Spleen (tissue), 11 donors: ENCODE results near the gene BBS7. TPM values are rescaled to one million over a fixed set of nuclear protein-coding genes. Genes with fewer than 3 reads are reported as not detected.

Source experiments
- DNase-seq: peaks from one replicate; pipeline ENCODE4 v3.0.0-alpha.2; 2020
- H3K27ac ChIP-seq, 8 donors: fragments of 200-600 bp; sonication (generic) in 7 of 8; 1 replicate in 4 of 8; 2 replicates in 4 of 8; pipeline versions ENCODE4 v1.5.0 to v1.8.0; 2016 to 2021; ENCODE audit warnings: inconsistent platforms in 4 of 8, mild to moderate bottlenecking in 4 of 8, moderate library complexity in 1 of 8
- H3K27me3 ChIP-seq, 7 donors: fragments of 200-600 bp; sonication (generic) in 6 of 7; replicated peaks in 1 of 7; 1 replicate in 4 of 7; 2 replicates in 3 of 7; pipeline versions ENCODE4 v1.5.0 to v1.8.0; 2016 to 2021; ENCODE audit warnings: inconsistent platforms in 3 of 7, mild to moderate bottlenecking in 1 of 7
- H3K36me3 ChIP-seq, 6 donors: fragments of 200-600 bp; sonication (generic) in 5 of 6; 1 replicate in 4 of 6; 2 replicates in 2 of 6; pipeline versions ENCODE4 v1.5.0 to v1.8.0; 2016 to 2021; ENCODE audit warnings: inconsistent platforms in 2 of 6
- H3K4me1 ChIP-seq, 6 donors: fragments of 200-600 bp; sonication (generic) in 5 of 6; 1 replicate in 3 of 6; 2 replicates in 3 of 6; pipeline versions ENCODE4 v1.5.0 to v1.8.0; 2016 to 2021; ENCODE audit warnings: inconsistent platforms in 3 of 6
- H3K4me3 ChIP-seq, 8 donors: fragments of 200-600 bp; sonication (generic) in 7 of 8; 1 replicate in 4 of 8; 2 replicates in 4 of 8; pipeline versions ENCODE4 v1.5.0 to v1.8.0; 2016 to 2021; ENCODE audit warnings: inconsistent platforms in 4 of 8, mild to moderate bottlenecking in 4 of 8, moderate library complexity in 2 of 8
- H3K9me3 ChIP-seq, 8 donors: fragments of 200-600 bp; sonication (generic) in 7 of 8; 1 replicate in 4 of 8; 2 replicates in 4 of 8; pipeline versions ENCODE4 v1.5.0 to v1.8.0; 2016 to 2021; ENCODE audit warnings: inconsistent platforms in 4 of 8
- POLR2A ChIP-seq, 3 donors: fragments of 450-650 bp; IDR thresholded peaks; one replicate each; pipeline ENCODE4 v1.5.1; 2017; ENCODE audit warnings: antibody characterized with exemption in 3 of 3, mild to moderate bottlenecking in 1 of 3
- POLR2AphosphoS5 ChIP-seq, 3 donors: sonication (generic); formaldehyde crosslinking; IDR thresholded peaks; one replicate each; pipeline ENCODE4 v1.5.1; 2017; ENCODE audit warnings: antibody characterized with exemption in 3 of 3
- WGBS, 5 donors: extraction: QIAGEN DNeasy Blood & Tissue Kit in 3 of 5; methylation state at CpG; one replicate each; pipeline versions ENCODE4 v1.1.5 to v1.1.7; 2013 to 2018; 5-methylcytosine and 5-hydroxymethylcytosine counted together
- intact Hi-C: fragments of 100-400 bp; cut with DNase I; formaldehyde crosslinking; loops from one replicate; pipeline ENCODE4 v1.15.0; 2023; ENCODE audit warnings: low total_unique reads
- polyA plus RNA-seq, 3 donors: library from polyadenylated mRNA; stranded (reverse); fragments of 200-250 nt; gene quantifications; one replicate each; pipeline ENCODE4 v1.2.1, GENCODE V29; 2013
- total RNA-seq, 7 donors: library from RNA; depleted of rRNA in 3 of 7; stranded (reverse); fragments of >200 nt in 3 of 7; fragmentation: NEBNext Ultra II Directional in 4 of 7; extraction: Animal tissue kit (Norgen Biotek cat#: 25700) in 4 of 7; gene quantifications; one replicate each; pipeline versions ENCODE4 v1.1.0 to v1.2.1, GENCODE V29; 2016 to 2021
- TF ChIP-seq, protein P1 (sequence below), 11 experiments: fragments of 200-600 bp in 7 of 11; fragments of 450-650 bp in 4 of 11; sonication (generic) in 4 of 11; IDR thresholded peaks in 8 of 11; conservative IDR thresholded peaks in 3 of 11; 1 replicate in 7 of 11; 2 replicates in 4 of 11; pipeline versions ENCODE4 v1.4.0 to v1.8.0; 2016 to 2021; ENCODE audit warnings: antibody characterized with exemption in 11 of 11, inconsistent platforms in 4 of 11, mild to moderate bottlenecking in 1 of 11
- donor health status: healthy with polysubstance abuse.
- donor health status: DM: no; HTN: no; CAD: no; lungs with moderate emphysema.
- donor health status: DM: no; HTN: no; CAD: no.
- donor health status: Bipolar disorder and iron deficiency.
- donor health status: healthy.
- donor health status: DM: no; HTN: no; CAD: no.
- donor health status: DM: yes; HTN: yes; CAD: no.

BBS7 gene
- total and polyA plus RNA-seq, 10 donors, result 3.1 to 19.7 (median 11.2) TPM

DNA sequence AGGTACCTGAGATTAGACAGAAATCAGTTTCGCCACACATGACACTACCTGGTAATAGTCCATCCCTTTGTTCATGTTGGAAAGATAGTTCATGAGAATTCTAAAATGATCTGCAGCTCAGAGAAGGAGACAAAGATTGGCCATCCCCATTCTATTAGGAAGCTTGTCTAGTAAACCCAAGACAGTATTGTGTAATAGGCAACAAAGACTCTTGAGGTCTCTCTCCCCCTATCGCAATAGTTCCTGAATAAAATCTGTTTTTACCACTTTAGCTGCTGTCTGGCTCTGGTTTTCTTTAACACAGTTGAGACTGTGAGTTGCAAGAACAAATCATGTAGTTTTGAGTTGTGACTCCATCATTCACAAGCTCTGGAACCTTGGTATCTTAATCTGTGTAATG, 14.8 kb upstream of the BBS7 start:
- Histone ChIP-seq H3K4me1 (no peaks in the 10 kb centered on the region), H3K4me3 (no peak overlapping the region), H3K27ac (no peak overlapping the region), H3K36me3 (no peaks in the 10 kb centered on the region), H3K9me3 (no peaks in the 10 kb centered on the region), H3K27me3 (peaks cover 0 to 9% (median 0%) of the 10 kb centered on the region in 7 donors)
- intact Hi-C loops, result no loop called here
- 71 to 93% (median 85%) methylated on average over 2 of the region's 2 CpGs for WGBS, 5 donors
- DNase-seq, result no peak
- no peak for TF ChIP-seq POLR2AphosphoS5 (IDR thresholded peaks at IDR 0.05)
- TF ChIP-seq POLR2A (IDR thresholded peaks at IDR 0.05), result no peak
- TF ChIP-seq, protein P1, sequence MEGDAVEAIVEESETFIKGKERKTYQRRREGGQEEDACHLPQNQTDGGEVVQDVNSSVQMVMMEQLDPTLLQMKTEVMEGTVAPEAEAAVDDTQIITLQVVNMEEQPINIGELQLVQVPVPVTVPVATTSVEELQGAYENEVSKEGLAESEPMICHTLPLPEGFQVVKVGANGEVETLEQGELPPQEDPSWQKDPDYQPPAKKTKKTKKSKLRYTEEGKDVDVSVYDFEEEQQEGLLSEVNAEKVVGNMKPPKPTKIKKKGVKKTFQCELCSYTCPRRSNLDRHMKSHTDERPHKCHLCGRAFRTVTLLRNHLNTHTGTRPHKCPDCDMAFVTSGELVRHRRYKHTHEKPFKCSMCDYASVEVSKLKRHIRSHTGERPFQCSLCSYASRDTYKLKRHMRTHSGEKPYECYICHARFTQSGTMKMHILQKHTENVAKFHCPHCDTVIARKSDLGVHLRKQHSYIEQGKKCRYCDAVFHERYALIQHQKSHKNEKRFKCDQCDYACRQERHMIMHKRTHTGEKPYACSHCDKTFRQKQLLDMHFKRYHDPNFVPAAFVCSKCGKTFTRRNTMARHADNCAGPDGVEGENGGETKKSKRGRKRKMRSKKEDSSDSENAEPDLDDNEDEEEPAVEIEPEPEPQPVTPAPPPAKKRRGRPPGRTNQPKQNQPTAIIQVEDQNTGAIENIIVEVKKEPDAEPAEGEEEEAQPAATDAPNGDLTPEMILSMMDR (IDR thresholded peaks at IDR 0.05 in 8 of 11, conservative IDR thresholded peaks at IDR 0.05 in 3 of 11), result no peak

DNA sequence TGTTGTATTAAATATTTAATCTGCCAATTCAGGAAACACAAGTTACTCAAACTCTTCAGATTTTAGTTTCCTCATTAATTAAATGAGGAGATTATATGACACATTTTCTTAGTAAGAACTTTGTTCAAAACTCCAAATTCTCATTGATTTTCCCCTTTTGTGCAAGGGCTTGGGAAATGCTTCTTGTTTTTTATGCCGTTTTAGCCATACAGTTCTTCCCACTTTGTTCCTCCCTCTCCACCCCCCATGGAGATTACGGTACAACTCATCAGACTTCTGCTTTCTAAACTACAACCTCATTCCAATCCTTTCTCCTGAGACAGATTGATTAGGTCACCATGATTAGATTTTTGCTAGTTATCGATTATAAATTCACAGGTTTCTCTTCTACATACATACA, 10.9 kb upstream of the BBS7 start:
- no peaks in the 10 kb centered on the region for H3K4me1 ChIP-seq
- intact Hi-C loops, result no loop called here
- no peak overlapping the region for H3K27ac ChIP-seq
- H3K36me3 ChIP-seq, result no peaks in the 10 kb centered on the region
- H3K27me3 ChIP-seq, result peaks cover 0 to 15% (median 0%) of the 10 kb centered on the region in 7 donors
- whole genome bisulfite sequencing, 5 donors, result 47 to 67% (median 59%) methylated on average over 3 of the region's 3 CpGs
- no peaks in the 10 kb centered on the region for H3K9me3 ChIP-seq
- no peak for TF ChIP-seq POLR2A (IDR thresholded peaks at IDR 0.05)
- no peak for TF ChIP-seq POLR2AphosphoS5 (IDR thresholded peaks at IDR 0.05)
- TF ChIP-seq, protein P1 (IDR thresholded peaks at IDR 0.05 in 8 of 11, conservative IDR thresholded peaks at IDR 0.05 in 3 of 11), result no peak
- no peak for DNase-seq
- no peak overlapping the region for H3K4me3 ChIP-seq

DNA sequence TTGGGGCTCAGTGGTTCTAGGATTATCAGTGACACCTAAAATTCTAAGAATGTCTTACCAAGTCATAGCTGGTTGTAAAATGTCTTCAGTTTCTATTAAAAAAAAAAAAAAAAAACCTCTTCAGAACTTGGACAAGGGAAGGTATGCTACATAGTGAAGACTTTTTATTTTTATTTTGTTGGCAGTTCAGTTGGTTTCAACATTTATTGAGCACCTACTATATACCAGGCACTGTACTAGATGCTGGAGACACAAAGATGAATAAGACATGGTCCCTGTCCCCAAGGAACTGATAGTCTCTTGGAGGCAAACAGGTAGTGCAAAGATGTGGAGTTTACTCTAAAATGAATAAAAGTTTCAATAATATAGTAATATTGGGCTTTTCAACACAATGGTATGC, 8.9 kb upstream of the BBS7 start:
- TF ChIP-seq, protein P1 (IDR thresholded peaks at IDR 0.05 in 8 of 11, conservative IDR thresholded peaks at IDR 0.05 in 3 of 11), result no peak
- TF ChIP-seq POLR2AphosphoS5 (IDR thresholded peaks at IDR 0.05) (no peak), POLR2A (IDR thresholded peaks at IDR 0.05) (no peak)
- Histone ChIP-seq H3K9me3 (no peaks in the 10 kb centered on the region), H3K4me1 (no peaks in the 10 kb centered on the region), H3K36me3 (no peaks in the 10 kb centered on the region), H3K27ac (no peak overlapping the region), H3K27me3 (peaks cover 0 to 19% (median 0%) of the 10 kb centered on the region in 7 donors), H3K4me3 (no peak overlapping the region)
- DNase-seq, result no peak
- intact Hi-C loops, result no loop called here

DNA sequence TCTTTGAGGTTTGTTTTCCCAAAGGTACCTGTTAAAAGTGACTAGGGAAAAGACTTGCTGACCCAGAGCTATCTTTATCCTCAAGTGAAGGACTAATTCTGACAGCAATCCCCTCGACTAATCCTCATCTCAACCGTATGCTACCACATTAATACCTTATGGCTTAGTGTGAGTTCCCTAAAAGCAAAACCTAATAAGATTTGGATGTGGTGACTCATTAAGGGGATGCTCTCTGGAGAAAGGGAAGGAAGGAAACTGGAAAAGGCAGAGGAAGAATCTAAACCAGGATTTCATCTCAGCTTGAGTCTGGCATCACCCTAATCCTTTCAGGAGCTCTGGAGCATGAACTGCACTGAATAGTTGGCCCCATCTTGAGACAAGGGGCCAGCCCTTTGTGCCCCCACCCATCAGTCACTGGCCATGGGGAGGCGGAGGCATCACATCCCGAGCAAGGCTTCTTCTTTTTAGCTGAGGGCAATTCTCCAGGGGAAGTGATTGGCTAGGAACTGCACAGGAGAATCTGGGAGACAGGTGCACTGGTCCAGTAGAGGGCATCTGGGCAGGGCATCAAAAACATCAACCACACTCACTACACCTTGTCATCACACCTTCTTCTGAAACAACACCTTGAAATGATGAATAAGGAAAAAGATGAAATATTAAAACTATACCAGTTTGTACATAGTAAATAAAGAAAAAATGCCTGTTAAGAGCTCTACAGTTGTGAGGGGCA, 6.9 kb upstream of the BBS7 start:
- Histone ChIP-seq H3K36me3 (no peaks in the 10 kb centered on the region), H3K4me3 (no peak overlapping the region), H3K27ac (no peak overlapping the region), H3K4me1 (no peaks in the 10 kb centered on the region), H3K27me3 (peaks cover 0 to 30% (median 0%) of the 10 kb centered on the region in 7 donors), H3K9me3 (no peaks in the 10 kb centered on the region)
- intact Hi-C loops, result no loop called here
- WGBS, 5 donors, result 76 to 85% (median 79%) methylated on average over 4 of the region's 4 CpGs
- no peak for DNase-seq
- no peak for TF ChIP-seq POLR2AphosphoS5 (IDR thresholded peaks at IDR 0.05)
- no peak for TF ChIP-seq POLR2A (IDR thresholded peaks at IDR 0.05)
- TF ChIP-seq, protein P1 (IDR thresholded peaks at IDR 0.05 in 8 of 11, conservative IDR thresholded peaks at IDR 0.05 in 3 of 11), result no peak
